GM12878 (cell line): ENCODE results near the gene EMILIN3. TPM values are rescaled to one million over a fixed set of nuclear protein-coding genes. Genes with fewer than 3 reads are reported as not detected.

Experiments
- BCL11A ChIP-seq: IDR thresholded peaks from 2 replicates; pipeline ENCODE4 v1.6.1; 2011; ENCODE audit warnings: low read depth, low read length
- ESRRA ChIP-seq: IDR thresholded peaks from 2 replicates; pipeline ENCODE4 v1.6.1; 2012; ENCODE audit warnings: mild to moderate bottlenecking, low read length, improper control_type of control experiment
- ETV6 ChIP-seq, 2 experiments: fragments of 450-650 bp in 1 of 2; IDR thresholded peaks in 1 of 2; conservative IDR thresholded peaks in 1 of 2; 2 replicates each; pipeline ENCODE4 v1.6.1; 2014; ENCODE audit warnings: antibody characterized with exemption in 1 of 2, borderline replicate concordance in 1 of 2, low read depth in 1 of 2, mild to moderate bottlenecking in 1 of 2, moderate library complexity in 1 of 2
- HCFC1 ChIP-seq: fragments of 150-350 bp; IDR thresholded peaks from 2 replicates; pipeline ENCODE4 v1.6.1; 2014; ENCODE audit warnings: low read length
- SIX5 ChIP-seq: IDR thresholded peaks from 2 replicates; pipeline ENCODE4 v1.6.1; 2011; ENCODE audit warnings: mild to moderate bottlenecking, low read depth, low read length, moderate library complexity; ENCODE audit not compliant: severe bottlenecking
- polyA plus RNA-seq, 11 experiments: library from polyadenylated mRNA; depleted of rRNA in 4 of 11; unstranded in 6 of 11; stranded (reverse) in 5 of 11; fragments of >200 nt; fragmentation: Nextera tagmentation in 4 of 11; fragmentation: Illumina TruSeq in 1 of 11; extraction: Ambion mirVana in 4 of 11; extraction: Trizol in 1 of 11; gene quantifications; 1 replicate in 1 of 11; 2 replicates in 10 of 11; pipeline versions ENCODE4 v1.2.1 to v1.2.3, GENCODE V29; 2011 to 2016; ENCODE audit warnings: inconsistent platforms in 2 of 11, missing spikeins in 2 of 11, low read depth in 1 of 11
- total RNA-seq, 4 experiments: library from RNA; depleted of rRNA in 3 of 4; stranded (reverse); fragments of >200 nt in 3 of 4; fragmentation: Illumina TruSeq in 1 of 4; extraction: Trizol in 1 of 4; gene quantifications; 2 replicates each; pipeline versions ENCODE4 v1.2.1 to v1.2.3, GENCODE V29; 2013 to 2021
- TF ChIP-seq, protein P1 (sequence below): IDR thresholded peaks from 2 replicates; pipeline ENCODE4 v1.6.1; 2012; ENCODE audit warnings: improper control_type of control experiment, low read depth, low read length; ENCODE audit not compliant: insufficient replicate concordance
- TF ChIP-seq, protein P2 (sequence below): IDR thresholded peaks from 2 replicates; pipeline ENCODE4 v1.6.1; 2011; ENCODE audit warnings: borderline replicate concordance, low read depth, mild to moderate bottlenecking, moderate library complexity, low read length; ENCODE audit not compliant: insufficient read depth, poor library complexity, severe bottlenecking
- TF ChIP-seq, protein P3 (sequence below): fragments of 450-650 bp; IDR thresholded peaks from 2 replicates; pipeline ENCODE4 v1.6.1; 2017; ENCODE audit warnings: antibody characterized with exemption, mild to moderate bottlenecking, moderate library complexity
- TF ChIP-seq, protein P4 (sequence below): fragments of 450-650 bp; IDR thresholded peaks from 2 replicates; pipeline ENCODE4 v1.6.1; 2018; ENCODE audit warnings: borderline replicate concordance, mild to moderate bottlenecking; ENCODE audit not compliant: partially characterized antibody

EMILIN3 gene
- total and polyA plus RNA-seq, 10 of the 15 experiments (the other 5 are each of a cell fraction or from before 2014, with no cell fraction given) = not detected

DNA sequence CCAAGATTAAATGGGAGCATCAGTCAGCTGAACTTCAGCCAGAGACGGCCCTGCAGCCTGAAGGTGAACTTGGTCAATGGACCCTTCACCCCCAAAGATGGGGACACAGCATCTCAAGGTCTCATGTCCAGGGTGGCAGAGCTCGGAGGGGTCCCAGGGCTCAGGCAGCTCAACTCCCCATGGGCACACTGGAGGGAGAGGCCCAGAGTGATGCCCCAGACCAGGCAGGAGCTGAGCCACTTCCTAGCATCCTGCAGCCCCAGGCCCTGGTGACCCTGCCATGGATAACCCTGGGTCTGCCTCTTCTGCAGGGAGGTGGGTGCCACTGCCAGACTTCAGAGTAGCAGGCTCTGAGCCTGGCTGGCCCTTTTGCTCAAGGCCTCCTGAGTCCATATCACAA, 27.5 kb upstream of the EMILIN3 start (continued):
- TF ChIP-seq, protein P1, sequence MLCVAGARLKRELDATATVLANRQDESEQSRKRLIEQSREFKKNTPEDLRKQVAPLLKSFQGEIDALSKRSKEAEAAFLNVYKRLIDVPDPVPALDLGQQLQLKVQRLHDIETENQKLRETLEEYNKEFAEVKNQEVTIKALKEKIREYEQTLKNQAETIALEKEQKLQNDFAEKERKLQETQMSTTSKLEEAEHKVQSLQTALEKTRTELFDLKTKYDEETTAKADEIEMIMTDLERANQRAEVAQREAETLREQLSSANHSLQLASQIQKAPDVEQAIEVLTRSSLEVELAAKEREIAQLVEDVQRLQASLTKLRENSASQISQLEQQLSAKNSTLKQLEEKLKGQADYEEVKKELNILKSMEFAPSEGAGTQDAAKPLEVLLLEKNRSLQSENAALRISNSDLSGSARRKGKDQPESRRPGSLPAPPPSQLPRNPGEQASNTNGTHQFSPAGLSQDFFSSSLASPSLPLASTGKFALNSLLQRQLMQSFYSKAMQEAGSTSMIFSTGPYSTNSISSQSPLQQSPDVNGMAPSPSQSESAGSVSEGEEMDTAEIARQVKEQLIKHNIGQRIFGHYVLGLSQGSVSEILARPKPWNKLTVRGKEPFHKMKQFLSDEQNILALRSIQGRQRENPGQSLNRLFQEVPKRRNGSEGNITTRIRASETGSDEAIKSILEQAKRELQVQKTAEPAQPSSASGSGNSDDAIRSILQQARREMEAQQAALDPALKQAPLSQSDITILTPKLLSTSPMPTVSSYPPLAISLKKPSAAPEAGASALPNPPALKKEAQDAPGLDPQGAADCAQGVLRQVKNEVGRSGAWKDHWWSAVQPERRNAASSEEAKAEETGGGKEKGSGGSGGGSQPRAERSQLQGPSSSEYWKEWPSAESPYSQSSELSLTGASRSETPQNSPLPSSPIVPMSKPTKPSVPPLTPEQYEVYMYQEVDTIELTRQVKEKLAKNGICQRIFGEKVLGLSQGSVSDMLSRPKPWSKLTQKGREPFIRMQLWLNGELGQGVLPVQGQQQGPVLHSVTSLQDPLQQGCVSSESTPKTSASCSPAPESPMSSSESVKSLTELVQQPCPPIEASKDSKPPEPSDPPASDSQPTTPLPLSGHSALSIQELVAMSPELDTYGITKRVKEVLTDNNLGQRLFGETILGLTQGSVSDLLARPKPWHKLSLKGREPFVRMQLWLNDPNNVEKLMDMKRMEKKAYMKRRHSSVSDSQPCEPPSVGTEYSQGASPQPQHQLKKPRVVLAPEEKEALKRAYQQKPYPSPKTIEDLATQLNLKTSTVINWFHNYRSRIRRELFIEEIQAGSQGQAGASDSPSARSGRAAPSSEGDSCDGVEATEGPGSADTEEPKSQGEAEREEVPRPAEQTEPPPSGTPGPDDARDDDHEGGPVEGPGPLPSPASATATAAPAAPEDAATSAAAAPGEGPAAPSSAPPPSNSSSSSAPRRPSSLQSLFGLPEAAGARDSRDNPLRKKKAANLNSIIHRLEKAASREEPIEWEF = no peak
- TF ChIP-seq, protein P2, sequence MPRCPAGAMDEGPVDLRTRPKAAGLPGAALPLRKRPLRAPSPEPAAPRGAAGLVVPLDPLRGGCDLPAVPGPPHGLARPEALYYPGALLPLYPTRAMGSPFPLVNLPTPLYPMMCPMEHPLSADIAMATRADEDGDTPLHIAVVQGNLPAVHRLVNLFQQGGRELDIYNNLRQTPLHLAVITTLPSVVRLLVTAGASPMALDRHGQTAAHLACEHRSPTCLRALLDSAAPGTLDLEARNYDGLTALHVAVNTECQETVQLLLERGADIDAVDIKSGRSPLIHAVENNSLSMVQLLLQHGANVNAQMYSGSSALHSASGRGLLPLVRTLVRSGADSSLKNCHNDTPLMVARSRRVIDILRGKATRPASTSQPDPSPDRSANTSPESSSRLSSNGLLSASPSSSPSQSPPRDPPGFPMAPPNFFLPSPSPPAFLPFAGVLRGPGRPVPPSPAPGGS = no peak
- TF ChIP-seq ESRRA (no peak), HCFC1 (no peak), ETV6 (conservative IDR thresholded peaks at IDR 0.05 in 1 of 2, IDR thresholded peaks at IDR 0.05 in 1 of 2; ENCODE audit: borderline replicate concordance in 1 of 2, low read depth in 1 of 2) (no peak), SIX5 (no peak), BCL11A (no peak)
- TF ChIP-seq, protein P3, sequence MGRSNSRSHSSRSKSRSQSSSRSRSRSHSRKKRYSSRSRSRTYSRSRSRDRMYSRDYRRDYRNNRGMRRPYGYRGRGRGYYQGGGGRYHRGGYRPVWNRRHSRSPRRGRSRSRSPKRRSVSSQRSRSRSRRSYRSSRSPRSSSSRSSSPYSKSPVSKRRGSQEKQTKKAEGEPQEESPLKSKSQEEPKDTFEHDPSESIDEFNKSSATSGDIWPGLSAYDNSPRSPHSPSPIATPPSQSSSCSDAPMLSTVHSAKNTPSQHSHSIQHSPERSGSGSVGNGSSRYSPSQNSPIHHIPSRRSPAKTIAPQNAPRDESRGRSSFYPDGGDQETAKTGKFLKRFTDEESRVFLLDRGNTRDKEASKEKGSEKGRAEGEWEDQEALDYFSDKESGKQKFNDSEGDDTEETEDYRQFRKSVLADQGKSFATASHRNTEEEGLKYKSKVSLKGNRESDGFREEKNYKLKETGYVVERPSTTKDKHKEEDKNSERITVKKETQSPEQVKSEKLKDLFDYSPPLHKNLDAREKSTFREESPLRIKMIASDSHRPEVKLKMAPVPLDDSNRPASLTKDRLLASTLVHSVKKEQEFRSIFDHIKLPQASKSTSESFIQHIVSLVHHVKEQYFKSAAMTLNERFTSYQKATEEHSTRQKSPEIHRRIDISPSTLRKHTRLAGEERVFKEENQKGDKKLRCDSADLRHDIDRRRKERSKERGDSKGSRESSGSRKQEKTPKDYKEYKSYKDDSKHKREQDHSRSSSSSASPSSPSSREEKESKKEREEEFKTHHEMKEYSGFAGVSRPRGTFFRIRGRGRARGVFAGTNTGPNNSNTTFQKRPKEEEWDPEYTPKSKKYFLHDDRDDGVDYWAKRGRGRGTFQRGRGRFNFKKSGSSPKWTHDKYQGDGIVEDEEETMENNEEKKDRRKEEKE = no peak
- TF ChIP-seq, protein P4, sequence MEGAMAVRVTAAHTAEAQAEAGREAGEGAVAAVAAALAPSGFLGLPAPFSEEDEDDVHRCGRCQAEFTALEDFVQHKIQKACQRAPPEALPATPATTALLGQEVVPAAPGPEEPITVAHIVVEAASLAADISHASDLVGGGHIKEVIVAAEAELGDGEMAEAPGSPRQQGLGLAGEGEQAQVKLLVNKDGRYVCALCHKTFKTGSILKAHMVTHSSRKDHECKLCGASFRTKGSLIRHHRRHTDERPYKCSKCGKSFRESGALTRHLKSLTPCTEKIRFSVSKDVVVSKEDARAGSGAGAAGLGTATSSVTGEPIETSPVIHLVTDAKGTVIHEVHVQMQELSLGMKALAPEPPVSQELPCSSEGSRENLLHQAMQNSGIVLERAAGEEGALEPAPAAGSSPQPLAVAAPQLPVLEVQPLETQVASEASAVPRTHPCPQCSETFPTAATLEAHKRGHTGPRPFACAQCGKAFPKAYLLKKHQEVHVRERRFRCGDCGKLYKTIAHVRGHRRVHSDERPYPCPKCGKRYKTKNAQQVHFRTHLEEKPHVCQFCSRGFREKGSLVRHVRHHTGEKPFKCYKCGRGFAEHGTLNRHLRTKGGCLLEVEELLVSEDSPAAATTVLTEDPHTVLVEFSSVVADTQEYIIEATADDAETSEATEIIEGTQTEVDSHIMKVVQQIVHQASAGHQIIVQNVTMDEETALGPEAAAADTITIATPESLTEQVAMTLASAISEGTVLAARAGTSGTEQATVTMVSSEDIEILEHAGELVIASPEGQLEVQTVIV = no peak
